H1 (cell line): ENCODE results near the gene C3orf22. TPM values are rescaled to one million over a fixed set of nuclear protein-coding genes. Genes with fewer than 3 reads are reported as not detected.

ENCODE experiments used
- CTCF ChIA-PET: fragments of 300-600 bp; sonication (Branson Sonifier 250); formaldehyde crosslinking; loops from one replicate; lab custom pipeline; 2021; ENCODE audit not compliant: partially characterized antibody; lab: Charles Lee
- POLR2A ChIA-PET: fragments of 300-600 bp; sonication (Branson Sonifier 250); formaldehyde crosslinking; loops from one replicate; lab custom pipeline; 2021; ENCODE audit warnings: inconsistent platforms; ENCODE audit not compliant: partially characterized antibody; lab: Charles Lee
- DNase-seq, 2 experiments: peaks; one replicate each; pipeline versions ENCODE4 v3.0.0 to v3.0.0-alpha.2; 2010 to 2022; ENCODE audit warnings: low spot score in 2 of 2, low read depth in 1 of 2, mixed read lengths in 1 of 2
- FAIRE-seq: peaks from 2 replicates; lab custom pipeline; 2011; peaks lifted over from hg19 to GRCh38; lab: Jason Lieb, UNC
- H2AFZ ChIP-seq: 2 replicates; pipeline ENCODE4 v1.8.1; 2012; ENCODE audit warnings: low read length, inconsistent platforms
- H2AK5ac ChIP-seq: 2 replicates; pipeline ENCODE4 v1.6.1; 2013; ENCODE audit warnings: low read depth, low read length
- H2BK120ac ChIP-seq: replicated peaks from 2 replicates; pipeline ENCODE3; 2013; ENCODE audit warnings: low read depth, low read length, inconsistent platforms
- H2BK12ac ChIP-seq: 2 replicates; pipeline ENCODE4 v1.6.1; 2013; ENCODE audit warnings: low read depth, low read length
- H2BK15ac ChIP-seq: 2 replicates; pipeline ENCODE4 v1.6.1; 2013; ENCODE audit warnings: low read length
- H2BK20ac ChIP-seq: 2 replicates; pipeline ENCODE4 v1.6.1; 2013; ENCODE audit warnings: low read length
- H2BK5ac ChIP-seq: 2 replicates; pipeline ENCODE4 v1.6.1; 2013; ENCODE audit warnings: low read depth, low read length
- H3K14ac ChIP-seq: 2 replicates; pipeline ENCODE4 v1.6.1; 2013; ENCODE audit warnings: inconsistent platforms; ENCODE audit not compliant: insufficient read length
- H3K18ac ChIP-seq: 2 replicates; pipeline ENCODE4 v1.6.1; 2013; ENCODE audit warnings: low read length; ENCODE audit errors: extremely low read depth
- H3K23ac ChIP-seq: 2 replicates; pipeline ENCODE4 v1.6.1; 2013; ENCODE audit warnings: inconsistent platforms; ENCODE audit not compliant: insufficient read length
- H3K23me2 ChIP-seq: 2 replicates; pipeline ENCODE4 v1.6.1; 2013; ENCODE audit warnings: low read depth, low read length
- H3K27ac ChIP-seq: 2 replicates; pipeline ENCODE4 v1.6.1; 2011; ENCODE audit warnings: low read depth, low read length, inconsistent platforms
- H3K27me3 ChIP-seq, 4 experiments: replicated peaks in 1 of 4; 1 replicate in 1 of 4; 2 replicates in 3 of 4; pipeline versions ENCODE4 v1.6.1 to v1.8.1; 2011 to 2013; ENCODE audit warnings: low read length in 3 of 4, mild to moderate bottlenecking in 3 of 4, inconsistent platforms in 2 of 4, mixed read lengths in 2 of 4, moderate library complexity in 1 of 4; ENCODE audit not compliant: control insufficient read depth in 3 of 4, insufficient read depth in 3 of 4; ENCODE audit errors: extremely low read depth in 1 of 4
- H3K36me3 ChIP-seq, 4 experiments: 2 replicates each; pipeline versions ENCODE4 v1.6.1 to v1.8.1; 2011 to 2013; ENCODE audit warnings: mild to moderate bottlenecking in 4 of 4, low read length in 3 of 4, moderate library complexity in 2 of 4, control low read depth in 1 of 4, inconsistent platforms in 1 of 4; ENCODE audit not compliant: insufficient read depth in 4 of 4, control insufficient read depth in 2 of 4
- H3K4ac ChIP-seq: replicated peaks from 2 replicates; pipeline ENCODE3; 2013; ENCODE audit warnings: low read length, low read depth, mixed read lengths, inconsistent platforms; ENCODE audit not compliant: insufficient read length
- H3K4me1 ChIP-seq, 4 experiments: replicated peaks in 1 of 4; 1 replicate in 1 of 4; 2 replicates in 3 of 4; pipeline versions ENCODE4 v1.6.1 to v1.8.1; 2011 to 2013; ENCODE audit warnings: low read length in 3 of 4, inconsistent platforms in 2 of 4, mixed read lengths in 1 of 4; ENCODE audit not compliant: insufficient read depth in 4 of 4, control insufficient read depth in 3 of 4
- H3K4me2 ChIP-seq, 2 experiments: 2 replicates each; pipeline versions ENCODE4 v1.6.1 to v1.8.1; 2011 to 2013; ENCODE audit warnings: low read depth in 2 of 2, low read length in 2 of 2, control low read depth in 1 of 2, inconsistent platforms in 1 of 2, mild to moderate bottlenecking in 1 of 2; ENCODE audit not compliant: insufficient read depth in 1 of 2
- H3K4me3 ChIP-seq, 4 experiments: fragments of 200-600, 300-600 bp in 1 of 4; sonication (generic), shearing (Covaris generic), sonication (Bioruptor Twin) in 1 of 4; 2 replicates each; pipeline versions ENCODE4 v1.5.1 to v1.8.1; 2011 to 2016; ENCODE audit warnings: low read length in 4 of 4, low read depth in 3 of 4, control low read depth in 2 of 4, inconsistent platforms in 2 of 4, mild to moderate bottlenecking in 2 of 4, mixed read lengths in 1 of 4, moderate library complexity in 1 of 4; ENCODE audit not compliant: insufficient read depth in 2 of 4; ENCODE audit errors: extremely low read depth in 1 of 4
- H3K56ac ChIP-seq: replicated peaks from 2 replicates; pipeline ENCODE3; 2013; ENCODE audit warnings: low read depth, mild to moderate bottlenecking, mixed read lengths, low read length, inconsistent platforms; ENCODE audit not compliant: insufficient read length
- H3K79me1 ChIP-seq: 2 replicates; pipeline ENCODE4 v1.6.1; 2013; ENCODE audit warnings: low read depth, low read length, control low read depth
- H3K79me2 ChIP-seq, 2 experiments: 2 replicates each; pipeline versions ENCODE4 v1.6.1 to v1.8.1; 2012 to 2013; ENCODE audit warnings: low read length in 2 of 2, mild to moderate bottlenecking in 2 of 2, inconsistent platforms in 1 of 2; ENCODE audit not compliant: insufficient read depth in 2 of 2, control insufficient read depth in 1 of 2
- H3K9ac ChIP-seq, 4 experiments: replicated peaks in 1 of 4; 1 replicate in 1 of 4; 2 replicates in 3 of 4; pipeline versions ENCODE4 v1.6.1 to v1.8.1; 2011 to 2013; ENCODE audit warnings: low read depth in 3 of 4, low read length in 3 of 4, control low read depth in 2 of 4, mild to moderate bottlenecking in 2 of 4, moderate library complexity in 2 of 4, inconsistent platforms in 1 of 4; ENCODE audit errors: extremely low read depth in 1 of 4
- H3K9me3 ChIP-seq, 2 experiments: 2 replicates each; pipeline versions ENCODE4 v1.6.1 to v1.8.1; 2012 to 2013; ENCODE audit warnings: mild to moderate bottlenecking in 2 of 2, moderate library complexity in 2 of 2, control low read depth in 1 of 2, inconsistent platforms in 1 of 2, low read depth in 1 of 2, low read length in 1 of 2, mixed read lengths in 1 of 2; ENCODE audit not compliant: insufficient read depth in 2 of 2
- H4K20me1 ChIP-seq, 2 experiments: replicated peaks in 1 of 2; 2 replicates each; pipeline versions ENCODE3 to v1.8.1; 2011 to 2013; ENCODE audit warnings: inconsistent platforms in 2 of 2, low read length in 2 of 2, mild to moderate bottlenecking in 1 of 2; ENCODE audit not compliant: insufficient read depth in 2 of 2, control insufficient read depth in 1 of 2
- H4K5ac ChIP-seq: 2 replicates; pipeline ENCODE4 v1.6.1; 2013; ENCODE audit warnings: low read length, low read depth, mixed read lengths, inconsistent platforms; ENCODE audit not compliant: insufficient read length
- H4K8ac ChIP-seq: 2 replicates; pipeline ENCODE4 v1.8.0; 2013; ENCODE audit warnings: mild to moderate bottlenecking, moderate library complexity, low read length, inconsistent platforms; ENCODE audit not compliant: insufficient read depth; ENCODE audit errors: extremely low read depth
- H4K91ac ChIP-seq: replicated peaks from 2 replicates; pipeline ENCODE3; 2013; ENCODE audit warnings: low read length, mixed read lengths, inconsistent platforms; ENCODE audit not compliant: insufficient read length
- TBP ChIP-seq: IDR thresholded peaks from 2 replicates; pipeline ENCODE4 v1.6.1; 2011; ENCODE audit warnings: low read depth, low read length, improper control_type of control experiment
- WGBS, 2 experiments: shearing (Covaris generic) in 1 of 2; methylation state at CpG; one replicate each; pipeline versions ENCODE4 v1.1.6 to v1.1.7; 2013 to 2015; ENCODE audit warnings: low lambda C conversion rate in 2 of 2, mixed read lengths in 2 of 2, inconsistent platforms in 1 of 2, low coverage in 1 of 2, missing lambda C conversion rate in 1 of 2; ENCODE audit not compliant: insufficient replicate concordance in 2 of 2, insufficient coverage in 1 of 2, insufficient read length in 1 of 2; ENCODE audit errors: extremely low coverage in 1 of 2, missing lambda C conversion rate in 1 of 2; 5-methylcytosine and 5-hydroxymethylcytosine counted together
- polyA plus RNA-seq, 7 experiments: library from polyadenylated mRNA; depleted of rRNA in 3 of 7; stranded (reverse) in 5 of 7; unstranded in 2 of 7; fragments of >200 nt in 5 of 7; fragments of 200-250 nt in 2 of 7; gene quantifications; 1 replicate in 5 of 7; 2 replicates in 1 of 7; 4 replicates in 1 of 7; pipeline versions ENCODE4 v1.2.1 to v1.2.3, GENCODE V29; 2011 to 2013; ENCODE audit warnings: missing spikeins in 2 of 7, mixed read lengths in 2 of 7
- total RNA-seq: library from RNA; stranded (reverse); fragmentation: NEBNext Ultra II Directional; extraction: Animal tissue kit (Norgen Biotek cat#: 25700); gene quantifications from 2 replicates; pipeline ENCODE4 v1.2.1, GENCODE V29; 2021

Gene C3orf22
- total and polyA plus RNA-seq, 2 of the 8 experiments (the other 6 are each of a cell fraction or from before 2014, with no cell fraction given), result not detected

DNA sequence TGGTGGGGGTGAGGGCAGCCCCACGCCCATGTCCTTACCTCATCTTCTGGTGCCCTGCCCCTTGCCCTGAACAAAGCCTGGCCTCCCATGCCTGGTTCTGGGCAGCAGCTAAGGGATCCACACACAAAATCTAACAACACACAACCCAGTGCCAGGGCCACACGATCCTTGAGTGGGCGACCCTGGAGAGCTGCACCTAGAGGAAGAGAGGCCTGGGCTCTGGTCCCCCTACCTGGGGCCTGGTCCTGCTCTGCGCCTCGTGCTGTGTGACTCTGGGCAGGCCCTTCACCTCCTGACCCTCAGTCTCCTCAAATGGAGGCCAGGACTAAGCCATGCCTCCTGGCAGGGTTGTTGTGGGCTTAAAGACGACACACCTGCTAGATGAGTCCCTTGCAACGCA lies 20.0 kb upstream of the C3orf22 start:
- Histone ChIP-seq H2BK15ac (no peak overlapping the region), H3K14ac (no peak overlapping the region), H3K18ac (no peak overlapping the region), H3K4me1 (no peaks in the 10 kb centered on the region), H2BK12ac (no peak overlapping the region), H4K91ac (no peak overlapping the region), H3K23me2 (no peaks in the 10 kb centered on the region), H2BK5ac (no peak overlapping the region), H4K20me1 (no peaks in the 10 kb centered on the region), H4K5ac (no peak overlapping the region), H4K8ac (no peak overlapping the region), H3K9me3 (no peaks in the 10 kb centered on the region), H3K27ac (no peak overlapping the region), H3K79me1 (no peaks in the 10 kb centered on the region), H3K56ac (no peak overlapping the region), H2AK5ac (no peak overlapping the region), H3K79me2 (no peaks in the 10 kb centered on the region), H2BK120ac (no peak overlapping the region), H3K36me3 (no peaks in the 10 kb centered on the region), H2BK20ac (no peak overlapping the region), H3K4me3 (no peak overlapping the region), H2AFZ (no peak overlapping the region), H3K9ac (no peak overlapping the region), H3K23ac (no peak overlapping the region), H3K4me2 (no peak overlapping the region), H3K4ac (no peak overlapping the region), H3K27me3 (no peaks in the 10 kb centered on the region; a peak in 1 of 7 replicates)
- DNase-seq (no peak), FAIRE-seq (no peak)
- ChIA-PET CTCF (interaction anchor here (1.5 kb wide), 1 partner anchor 9 kb away, joined by 8 read pairs; no protein-coding TSS in a partner anchor), POLR2A (no interaction called here)
- WGBS, 2 experiments, result 94% methylated on average over 7 of the region's 7 CpGs; no CpG with 5 or more reads in 1 of the 2 experiments
- no peak for TF ChIP-seq TBP
